SJCRH30 (cell line): ENCODE measurements around the gene CDH2. TPM values are rescaled to one million over a fixed set of nuclear protein-coding genes. Genes with fewer than 3 reads are reported as not detected.
A peak's percentile ranks its signal among the peaks of the same experiment; 100 is the strongest.

ENCODE experiments used
- DNase-seq, 2 experiments: peaks; one replicate each; pipeline ENCODE4 v3.0.0-alpha.2; 2015 to 2020
- H3K27ac ChIP-seq: fragments of 250-450 bp; sonication (Bioruptor Pico); 2 replicates; pipeline ENCODE4 v1.5.1; 2020; ENCODE audit warnings: mild to moderate bottlenecking, moderate library complexity
- H3K27me3 ChIP-seq: fragments of 250-450 bp; sonication (Bioruptor Pico); 2 replicates; pipeline ENCODE4 v1.5.1; 2020; ENCODE audit warnings: mild to moderate bottlenecking, moderate library complexity
- H3K36me3 ChIP-seq: fragments of 250-450 bp; sonication (Bioruptor Pico); 2 replicates; pipeline ENCODE4 v1.5.1; 2020; ENCODE audit warnings: mild to moderate bottlenecking, moderate library complexity
- H3K4me1 ChIP-seq: fragments of 250-450 bp; sonication (Bioruptor Pico); 2 replicates; pipeline ENCODE4 v1.5.1; 2020; ENCODE audit warnings: mild to moderate bottlenecking, moderate library complexity
- H3K4me3 ChIP-seq: fragments of 250-450 bp; sonication (Bioruptor Pico); 2 replicates; pipeline ENCODE4 v1.5.1; 2020; ENCODE audit warnings: mild to moderate bottlenecking, moderate library complexity
- H3K9me3 ChIP-seq: fragments of 250-450 bp; sonication (Bioruptor Pico); replicated peaks from 2 replicates; pipeline ENCODE4 v1.5.1; 2020; ENCODE audit warnings: mild to moderate bottlenecking, moderate library complexity
- total RNA-seq: library from RNA; depleted of rRNA; stranded (reverse); fragments of >200 nt; shearing (Covaris generic); gene quantifications from 2 replicates; pipeline ENCODE4 v1.2.3, GENCODE V29; 2014

The CDH2 gene
- total RNA-seq, 1 experiment from 2014 or later: 10.7 TPM

DNA sequence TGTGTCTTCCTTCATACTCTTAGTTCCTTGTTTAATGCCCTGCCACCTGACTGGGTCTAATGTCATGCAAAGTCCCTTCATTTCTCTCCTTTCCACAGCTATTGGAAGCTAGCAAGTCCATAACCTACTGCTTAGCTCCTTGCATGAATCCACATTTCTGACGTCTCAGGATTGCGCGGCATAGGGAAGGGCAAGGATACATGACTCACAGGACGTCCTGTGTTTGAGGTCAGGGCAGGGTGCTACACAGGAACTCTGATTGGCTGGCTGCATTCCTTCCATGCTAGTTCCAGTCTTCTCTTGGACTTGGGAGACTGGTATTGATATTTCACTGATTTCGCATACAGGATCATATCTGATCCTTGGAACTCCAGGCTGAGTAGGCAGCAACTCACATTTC, 137.9 kb downstream of the CDH2 start:
- Histone ChIP-seq H3K36me3 (no peaks in the 10 kb centered on the region), H3K4me1 (no peaks in the 10 kb centered on the region), H3K4me3 (no peak overlapping the region), H3K27me3 (no peaks in the 10 kb centered on the region), H3K27ac (no peak overlapping the region), H3K9me3 (no peaks in the 10 kb centered on the region)
- no peak for DNase-seq

DNA sequence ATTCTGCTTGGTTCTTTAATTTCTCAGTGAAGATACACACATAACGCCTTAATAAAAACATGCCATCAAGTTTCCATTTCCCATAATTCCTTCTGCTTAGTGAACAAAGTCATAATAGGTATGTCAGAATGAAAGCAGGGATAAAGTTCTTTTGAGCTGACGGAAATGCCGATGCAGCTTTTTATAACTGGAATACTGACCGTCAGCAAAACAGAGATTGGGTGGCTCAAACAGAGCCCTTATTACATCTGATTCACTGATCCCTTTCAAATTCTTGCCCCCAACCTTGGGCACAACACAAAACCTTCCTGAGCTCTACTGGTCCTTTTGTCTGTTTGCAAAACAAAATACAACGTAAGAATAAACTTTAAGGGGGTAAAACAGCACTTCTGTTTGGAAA, 140.4 kb downstream of the CDH2 start:
- H3K27ac ChIP-seq: no peak overlapping the region
- H3K4me3 ChIP-seq: no peak overlapping the region
- H3K36me3 ChIP-seq: no peaks in the 10 kb centered on the region
- H3K27me3 ChIP-seq: no peaks in the 10 kb centered on the region
- H3K9me3 ChIP-seq: no peaks in the 10 kb centered on the region
- H3K4me1 ChIP-seq: no peaks in the 10 kb centered on the region
- DNase-seq: no peak

DNA sequence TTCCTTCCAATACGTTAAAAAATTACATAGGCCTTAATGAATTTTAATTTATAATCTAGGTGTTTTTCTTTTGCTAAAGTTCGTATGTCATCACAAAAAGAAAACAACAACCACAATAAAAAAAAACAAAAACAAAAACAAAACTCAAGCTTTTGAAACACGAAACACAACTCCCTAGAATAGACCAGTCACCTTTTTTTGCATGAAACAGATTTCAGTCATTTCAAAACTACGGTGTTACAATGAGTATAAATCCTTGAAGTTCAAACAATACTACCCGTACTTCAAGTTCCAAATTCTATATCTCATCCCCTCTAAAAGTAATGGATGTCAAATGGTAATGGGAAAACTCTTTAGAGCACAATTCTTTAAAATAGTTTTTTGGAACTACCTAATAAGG, 142.4 kb downstream of the CDH2 start:
- no peaks in the 10 kb centered on the region for H3K9me3 ChIP-seq
- H3K27me3 ChIP-seq: no peaks in the 10 kb centered on the region
- DNase-seq: no peak
- no peak overlapping the region for H3K4me3 ChIP-seq
- H3K27ac ChIP-seq: no peak overlapping the region
- H3K4me1 ChIP-seq: no peaks in the 10 kb centered on the region
- H3K36me3 ChIP-seq: no peaks in the 10 kb centered on the region

DNA sequence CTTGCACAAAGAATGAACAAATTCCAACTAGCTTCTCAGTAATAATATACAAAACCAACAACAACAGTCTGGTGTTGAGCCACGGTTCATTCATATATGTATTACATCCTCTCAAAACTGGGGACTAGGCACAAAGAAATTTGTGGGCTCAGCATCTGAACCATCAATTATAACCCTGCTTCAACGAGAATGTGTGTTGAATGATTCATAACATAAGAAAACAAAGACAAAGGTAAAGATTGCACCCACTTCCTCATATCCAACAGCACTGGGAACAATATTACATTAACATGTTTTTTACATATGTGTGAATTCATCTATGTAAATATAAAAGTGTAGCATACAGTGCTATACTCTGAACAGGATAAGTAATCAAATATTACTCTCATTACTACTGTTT, 144.8 kb downstream of the CDH2 start:
- Histone ChIP-seq H3K27me3 (no peaks in the 10 kb centered on the region), H3K36me3 (no peaks in the 10 kb centered on the region), H3K9me3 (no peaks in the 10 kb centered on the region), H3K4me1 (no peaks in the 10 kb centered on the region), H3K4me3 (no peak overlapping the region), H3K27ac (no peak overlapping the region)
- no peak for DNase-seq

DNA sequence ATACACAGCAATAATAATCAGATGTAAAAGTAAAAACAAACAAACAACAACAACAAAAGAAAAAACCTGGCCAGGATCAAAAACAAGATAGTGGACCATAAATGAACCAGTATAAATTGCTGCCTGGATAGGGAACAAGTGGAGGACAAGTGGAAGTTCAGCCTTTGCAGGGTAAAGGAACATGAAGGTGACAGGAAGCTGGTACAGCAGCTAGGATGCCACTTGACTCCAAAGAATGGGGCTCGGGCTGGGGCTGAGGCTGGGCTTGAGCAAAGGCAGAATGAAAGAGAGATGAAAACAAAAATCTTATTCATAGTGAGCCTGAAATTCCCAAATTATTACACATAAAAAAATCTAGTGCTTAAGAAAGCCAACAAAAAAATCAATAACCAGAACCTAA, 146.5 kb downstream of the CDH2 start:
- Histone ChIP-seq H3K9me3 (no peaks in the 10 kb centered on the region), H3K4me1 (no peaks in the 10 kb centered on the region), H3K36me3 (no peaks in the 10 kb centered on the region), H3K27me3 (no peaks in the 10 kb centered on the region), H3K27ac (no peak overlapping the region), H3K4me3 (no peak overlapping the region)
- DNase-seq: no peak

DNA sequence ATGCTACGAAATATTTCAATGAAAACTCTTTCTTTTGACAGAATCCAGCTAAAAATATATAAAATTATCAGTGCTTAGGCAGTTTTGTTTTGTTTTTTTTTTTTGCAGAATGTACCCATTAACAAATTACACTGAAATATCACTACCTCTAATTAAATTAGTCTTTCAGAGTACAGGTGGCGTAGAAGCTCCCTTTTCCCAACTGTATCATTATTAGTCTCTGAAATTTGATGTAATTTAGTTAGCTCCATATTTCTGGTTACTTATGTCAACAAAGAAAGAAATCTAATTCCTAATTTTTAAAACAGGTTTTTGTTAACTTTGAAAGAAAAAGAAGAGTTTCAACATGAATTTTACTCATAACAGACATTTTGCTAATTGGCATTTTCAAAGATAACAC, 149.2 kb downstream of the CDH2 start:
- H3K9me3 ChIP-seq: no peaks in the 10 kb centered on the region
- H3K27me3 ChIP-seq: no peaks in the 10 kb centered on the region
- H3K4me1 ChIP-seq: no peaks in the 10 kb centered on the region
- no peak overlapping the region for H3K4me3 ChIP-seq
- H3K27ac ChIP-seq: no peak overlapping the region
- no peak for DNase-seq
- no peaks in the 10 kb centered on the region for H3K36me3 ChIP-seq

DNA sequence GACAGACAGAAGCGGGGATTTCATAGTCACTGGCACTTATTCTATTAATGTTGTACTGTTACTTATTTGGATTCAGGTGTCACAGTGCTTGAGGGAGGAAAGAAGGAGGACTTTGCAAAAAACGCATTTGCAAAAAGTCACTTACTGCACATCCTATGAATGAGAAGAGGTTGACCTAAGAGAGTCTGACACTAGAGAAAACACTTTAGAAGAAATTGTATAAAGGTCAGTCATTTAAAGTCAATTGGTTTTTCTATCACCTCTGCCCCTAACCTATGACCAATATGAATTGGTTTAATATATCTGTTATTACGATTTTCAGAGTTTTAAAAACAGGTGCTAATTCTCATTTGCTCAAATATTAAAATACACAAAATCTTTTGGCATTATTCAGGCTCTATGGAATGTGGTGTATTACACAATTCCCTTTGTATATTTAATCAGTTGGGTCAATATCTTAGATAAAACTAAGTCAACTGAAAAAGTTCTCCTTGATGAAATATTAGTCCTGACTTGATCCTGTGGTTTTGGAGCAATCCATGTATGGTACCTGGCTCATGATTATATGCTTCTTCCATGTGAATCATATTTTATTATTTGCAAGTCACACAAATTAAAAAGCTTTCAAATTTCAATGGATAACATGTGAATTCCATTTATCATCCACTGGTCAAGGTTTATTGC, 157.4 kb downstream of the CDH2 start:
- no peak for DNase-seq
- H3K4me1 ChIP-seq: no peaks in the 10 kb centered on the region
- H3K36me3 ChIP-seq: no peaks in the 10 kb centered on the region
- no peak overlapping the region for H3K4me3 ChIP-seq
- H3K27me3 ChIP-seq: no peaks in the 10 kb centered on the region
- H3K9me3 ChIP-seq: no peaks in the 10 kb centered on the region
- H3K27ac ChIP-seq: no peak overlapping the region

DNA sequence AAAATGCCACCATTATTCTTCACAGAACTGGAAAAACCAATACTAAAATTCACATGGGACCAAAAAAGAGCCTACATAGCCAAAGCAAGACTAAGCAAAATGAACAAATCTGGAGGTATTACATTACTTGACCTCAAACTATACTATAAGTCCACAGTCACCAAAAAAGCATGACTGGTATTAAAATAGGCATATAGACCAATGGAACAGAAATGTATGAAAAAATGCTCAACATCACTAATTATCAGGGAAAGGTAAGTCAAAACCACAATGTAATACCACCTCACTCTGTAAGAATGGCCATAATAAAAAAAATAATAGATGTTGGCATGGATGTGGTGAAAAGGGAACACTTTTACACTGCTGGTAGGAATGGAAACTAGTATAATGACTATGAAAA, 158.6 kb downstream of the CDH2 start:
- H3K36me3 ChIP-seq: no peaks in the 10 kb centered on the region
- no peak overlapping the region for H3K27ac ChIP-seq
- no peaks in the 10 kb centered on the region for H3K27me3 ChIP-seq
- DNase-seq: no peak
- no peaks in the 10 kb centered on the region for H3K9me3 ChIP-seq
- H3K4me1 ChIP-seq: no peaks in the 10 kb centered on the region
- H3K4me3 ChIP-seq: no peak overlapping the region

DNA sequence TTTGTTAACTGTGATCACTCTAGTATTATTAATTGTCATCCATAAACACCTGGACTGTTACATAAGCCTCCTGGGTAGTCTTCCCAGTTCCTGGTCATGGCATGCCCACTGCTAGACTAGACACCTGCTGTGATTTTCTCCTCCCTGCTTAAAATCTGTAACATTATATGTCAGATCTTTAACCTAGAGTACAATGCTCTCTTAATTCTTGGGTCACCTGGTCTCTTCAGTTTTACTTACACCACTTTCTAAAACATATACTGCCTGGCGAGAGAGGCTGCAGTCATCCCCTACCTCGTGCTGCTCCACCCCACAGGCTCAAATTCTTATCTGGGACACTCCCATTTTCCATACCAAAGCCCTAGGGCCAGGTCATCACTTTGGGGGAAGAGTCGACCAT, 161.3 kb downstream of the CDH2 start:
- Histone ChIP-seq H3K9me3 (no peaks in the 10 kb centered on the region), H3K4me1 (no peaks in the 10 kb centered on the region), H3K4me3 (no peak overlapping the region), H3K36me3 (no peaks in the 10 kb centered on the region), H3K27me3 (no peaks in the 10 kb centered on the region), H3K27ac (no peak overlapping the region)
- DNase-seq: no peak

DNA sequence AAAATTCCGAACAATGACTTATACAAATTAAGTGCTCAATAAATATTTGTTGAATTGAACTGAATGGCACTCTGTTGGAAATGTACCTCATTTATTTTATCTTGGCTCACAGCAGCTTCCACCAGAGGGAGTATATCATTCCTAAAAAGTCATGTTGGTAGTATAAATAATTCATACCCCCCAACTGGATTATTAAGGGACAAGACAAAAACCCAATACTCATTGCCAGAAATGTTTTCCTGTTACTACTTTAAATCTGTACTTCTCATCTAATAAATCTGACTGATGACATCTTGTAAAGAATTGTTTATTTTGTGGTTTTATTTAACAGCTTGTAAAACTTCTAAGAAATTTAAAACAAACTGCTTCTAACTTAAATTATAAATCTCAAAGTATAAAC, 163.9 kb downstream of the CDH2 start:
- H3K36me3 ChIP-seq: no peaks in the 10 kb centered on the region
- peak in 1 of 2 experiments; percentile 0 for DNase-seq
- H3K4me1 ChIP-seq: no peaks in the 10 kb centered on the region
- no peaks in the 10 kb centered on the region for H3K9me3 ChIP-seq
- H3K4me3 ChIP-seq: no peak overlapping the region
- H3K27me3 ChIP-seq: no peaks in the 10 kb centered on the region
- H3K27ac ChIP-seq: no peak overlapping the region

DNA sequence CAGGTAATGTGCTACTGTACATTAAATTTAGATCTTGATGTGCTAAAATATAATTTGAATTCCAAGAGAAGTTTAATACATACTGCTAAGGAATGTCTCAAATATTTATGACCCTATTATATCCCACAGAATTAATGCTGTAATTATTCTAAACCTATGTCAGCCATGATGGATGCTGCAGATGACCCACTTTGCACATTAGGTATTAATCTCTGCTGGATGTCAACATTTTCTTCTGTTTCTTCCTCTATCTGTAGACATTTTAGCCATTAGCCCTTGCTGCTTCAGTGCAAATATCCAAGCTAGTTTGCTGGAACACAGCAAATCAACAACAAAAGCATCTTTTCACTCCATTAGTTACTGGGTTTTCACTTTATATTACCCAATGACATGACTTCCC, 164.6 kb downstream of the CDH2 start:
- no peaks in the 10 kb centered on the region for H3K4me1 ChIP-seq
- DNase-seq: no peak
- H3K36me3 ChIP-seq: no peaks in the 10 kb centered on the region

DNA sequence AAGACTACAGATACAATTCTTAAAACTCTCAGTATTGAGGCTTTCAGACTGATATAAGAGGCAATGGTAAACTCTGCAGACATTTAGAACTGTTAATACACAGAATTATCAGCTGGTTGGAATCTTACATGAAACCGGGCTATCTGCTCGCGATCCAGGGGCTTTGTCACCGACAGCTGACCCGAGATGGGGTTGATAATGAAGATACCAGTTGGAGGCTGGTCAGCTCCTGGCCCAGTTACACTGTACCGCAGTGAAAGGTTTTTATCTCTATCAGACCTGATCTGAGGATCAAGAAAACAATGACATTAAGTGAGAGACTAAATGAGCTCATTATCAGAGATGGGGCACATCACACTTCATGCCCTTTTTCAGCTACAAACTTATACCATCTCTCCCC, 167.3 kb downstream of the CDH2 start:
- DNase-seq: no peak
- Histone ChIP-seq H3K27ac (no peak overlapping the region), H3K36me3 (no peaks in the 10 kb centered on the region), H3K4me1 (no peaks in the 10 kb centered on the region), H3K9me3 (no peaks in the 10 kb centered on the region), H3K27me3 (no peaks in the 10 kb centered on the region), H3K4me3 (no peak overlapping the region)

More for the DNA sequence above, 164.6 kb downstream of the CDH2 start:
- Histone ChIP-seq H3K27me3 (no peaks in the 10 kb centered on the region), H3K4me3 (no peak overlapping the region), H3K9me3 (no peaks in the 10 kb centered on the region), H3K27ac (no peak overlapping the region)

DNA sequence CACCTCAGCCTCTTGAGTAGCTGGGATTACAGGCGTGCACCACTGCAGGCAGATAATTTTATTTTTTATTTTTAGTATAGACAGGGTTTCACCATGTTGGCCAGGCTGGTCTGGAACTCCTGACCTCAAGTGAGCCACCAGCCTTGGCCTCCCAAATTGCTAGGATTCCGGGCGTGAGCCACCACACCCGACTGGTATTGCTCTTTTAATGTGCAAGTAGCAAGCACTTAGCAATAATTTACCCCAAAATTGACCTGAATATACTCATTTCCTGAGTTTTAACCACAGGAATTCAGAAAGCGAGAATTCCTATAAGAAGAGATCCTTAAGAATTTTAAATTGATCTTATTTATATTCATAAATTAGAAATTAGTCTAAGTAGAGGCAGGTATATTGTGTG, 169.1 kb downstream of the CDH2 start:
- no peaks in the 10 kb centered on the region for H3K36me3 ChIP-seq
- no peak overlapping the region for H3K4me3 ChIP-seq
- no peaks in the 10 kb centered on the region for H3K4me1 ChIP-seq
- no peaks in the 10 kb centered on the region for H3K9me3 ChIP-seq
- H3K27ac ChIP-seq: no peak overlapping the region
- DNase-seq: no peak
- H3K27me3 ChIP-seq: no peaks in the 10 kb centered on the region

DNA sequence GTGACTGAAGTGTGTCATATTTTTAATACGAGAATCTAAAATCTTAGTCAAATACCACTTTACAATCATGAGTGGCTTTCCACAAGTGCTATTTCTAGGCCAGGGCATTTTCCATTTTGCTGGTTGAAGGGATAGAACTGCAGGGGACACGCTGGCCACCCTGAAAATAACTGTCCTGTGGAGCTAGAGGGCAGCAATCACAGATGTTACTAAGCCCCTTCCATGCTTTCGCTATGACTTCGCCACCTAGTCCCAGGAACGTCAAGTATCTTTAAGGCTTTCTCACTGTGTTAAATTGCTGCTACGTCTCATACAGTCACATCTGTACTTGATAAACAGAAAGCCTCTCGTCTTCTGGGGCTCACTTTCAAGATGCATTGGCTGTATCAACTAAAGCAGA, 171.8 kb downstream of the CDH2 start:
- Histone ChIP-seq H3K27me3 (no peaks in the 10 kb centered on the region), H3K9me3 (no peaks in the 10 kb centered on the region), H3K4me3 (no peak overlapping the region), H3K36me3 (no peaks in the 10 kb centered on the region), H3K27ac (no peak overlapping the region), H3K4me1 (no peaks in the 10 kb centered on the region)
- DNase-seq: no peak

DNA sequence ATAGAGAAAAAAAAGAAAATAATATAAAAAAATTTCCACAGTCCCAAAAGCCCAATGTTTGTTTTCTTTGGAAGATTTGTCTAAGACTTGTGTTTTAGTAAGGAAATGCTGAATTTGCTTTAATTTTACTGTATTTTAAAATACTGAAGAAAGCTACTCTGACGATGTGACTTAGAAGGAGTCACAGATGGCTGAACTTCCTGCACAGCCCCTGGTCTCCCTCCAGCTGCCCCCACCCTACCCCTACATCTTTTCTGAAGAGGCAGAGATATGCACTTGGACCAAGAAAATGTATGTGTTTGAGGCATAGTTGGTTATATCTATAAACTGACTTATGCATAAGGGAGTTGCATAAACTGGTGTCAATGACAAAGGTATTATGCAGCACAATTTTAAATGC, 172.3 kb downstream of the CDH2 start:
- no peaks in the 10 kb centered on the region for H3K4me1 ChIP-seq
- no peaks in the 10 kb centered on the region for H3K27me3 ChIP-seq
- H3K27ac ChIP-seq: no peak overlapping the region
- no peaks in the 10 kb centered on the region for H3K9me3 ChIP-seq
- DNase-seq: no peak
- no peak overlapping the region for H3K4me3 ChIP-seq
- no peaks in the 10 kb centered on the region for H3K36me3 ChIP-seq

DNA sequence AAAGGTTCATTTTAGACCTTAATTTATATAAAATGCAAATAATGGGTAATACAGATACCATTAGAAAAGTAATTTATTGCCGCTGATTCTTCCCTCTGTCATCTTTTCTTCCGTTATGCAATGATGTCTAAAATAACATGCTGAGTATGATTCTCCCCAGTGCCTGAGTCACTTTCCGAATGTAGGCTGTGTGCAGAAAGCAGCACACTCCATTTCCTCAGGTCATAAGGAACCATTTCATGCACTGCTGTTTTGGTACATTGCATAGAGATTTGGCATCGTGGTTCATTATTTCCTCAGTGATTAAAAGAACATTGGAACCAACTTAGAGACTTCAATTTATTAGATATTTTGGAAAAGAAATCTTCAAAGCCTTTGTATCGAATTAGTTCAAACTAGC, 173.5 kb downstream of the CDH2 start:
- Histone ChIP-seq H3K27ac (no peak overlapping the region), H3K9me3 (no peaks in the 10 kb centered on the region), H3K4me3 (no peak overlapping the region), H3K36me3 (no peaks in the 10 kb centered on the region), H3K27me3 (no peaks in the 10 kb centered on the region), H3K4me1 (no peaks in the 10 kb centered on the region)
- no peak for DNase-seq
